Neural cell (in vitro differentiated cells): Measurements from ENCODE around the gene ROR1.

Experiments used
- CTCF ChIP-seq: fragments of 450-650 bp; IDR thresholded peaks from 2 replicates; pipeline ENCODE4 v1.5.1; 2014; ENCODE audit warnings: antibody characterized with exemption, mild to moderate bottlenecking, moderate library complexity; ENCODE audit not compliant: poor library complexity, severe bottlenecking
- EZH2 ChIP-seq: fragments of 200-600, 300-800 bp; shearing (Covaris generic), sonication (generic); IDR thresholded peaks from 2 replicates; pipeline ENCODE4 v1.6.1; 2014; ENCODE audit warnings: antibody characterized with exemption, low read length, borderline replicate concordance, mild to moderate bottlenecking; ENCODE audit not compliant: insufficient read depth, poor library complexity, severe bottlenecking
- POLR2AphosphoS5 ChIP-seq: IDR thresholded peaks from 2 replicates; pipeline ENCODE4 v1.6.1; 2012
- SMC3 ChIP-seq: fragments of 450-650 bp; conservative IDR thresholded peaks from 2 replicates; pipeline ENCODE4 v1.6.1; 2014; ENCODE audit warnings: antibody characterized with exemption, mild to moderate bottlenecking, moderate library complexity; ENCODE audit not compliant: poor library complexity
- TF ChIP-seq, protein P1 (sequence below): IDR thresholded peaks from 2 replicates; pipeline ENCODE4 v1.6.1; 2012; ENCODE audit warnings: borderline replicate concordance

DNA sequence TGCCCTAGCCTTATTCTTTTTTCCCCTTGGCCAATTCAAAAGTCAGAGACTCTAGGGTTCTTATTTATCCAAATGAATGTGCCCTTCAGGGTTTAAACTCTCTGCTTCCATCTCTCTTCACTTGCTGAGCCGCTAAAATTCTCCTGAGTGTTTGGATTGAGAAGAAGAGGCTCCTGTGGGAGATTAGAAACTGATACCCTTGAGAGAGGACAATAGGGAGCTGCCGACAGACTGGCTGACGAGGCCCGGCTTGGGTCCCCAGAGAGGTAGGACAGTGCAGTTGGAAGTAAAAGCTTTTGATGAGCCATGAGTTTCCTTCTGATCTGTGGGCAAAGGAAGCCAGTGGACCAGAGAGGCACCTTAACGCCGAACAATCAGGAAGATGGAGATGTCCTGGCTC lies 388.3 kb downstream of the ROR1 start:
- no peak for TF ChIP-seq POLR2AphosphoS5
- TF ChIP-seq EZH2, result no peak
- no peak for TF ChIP-seq CTCF
- TF ChIP-seq, protein P1, sequence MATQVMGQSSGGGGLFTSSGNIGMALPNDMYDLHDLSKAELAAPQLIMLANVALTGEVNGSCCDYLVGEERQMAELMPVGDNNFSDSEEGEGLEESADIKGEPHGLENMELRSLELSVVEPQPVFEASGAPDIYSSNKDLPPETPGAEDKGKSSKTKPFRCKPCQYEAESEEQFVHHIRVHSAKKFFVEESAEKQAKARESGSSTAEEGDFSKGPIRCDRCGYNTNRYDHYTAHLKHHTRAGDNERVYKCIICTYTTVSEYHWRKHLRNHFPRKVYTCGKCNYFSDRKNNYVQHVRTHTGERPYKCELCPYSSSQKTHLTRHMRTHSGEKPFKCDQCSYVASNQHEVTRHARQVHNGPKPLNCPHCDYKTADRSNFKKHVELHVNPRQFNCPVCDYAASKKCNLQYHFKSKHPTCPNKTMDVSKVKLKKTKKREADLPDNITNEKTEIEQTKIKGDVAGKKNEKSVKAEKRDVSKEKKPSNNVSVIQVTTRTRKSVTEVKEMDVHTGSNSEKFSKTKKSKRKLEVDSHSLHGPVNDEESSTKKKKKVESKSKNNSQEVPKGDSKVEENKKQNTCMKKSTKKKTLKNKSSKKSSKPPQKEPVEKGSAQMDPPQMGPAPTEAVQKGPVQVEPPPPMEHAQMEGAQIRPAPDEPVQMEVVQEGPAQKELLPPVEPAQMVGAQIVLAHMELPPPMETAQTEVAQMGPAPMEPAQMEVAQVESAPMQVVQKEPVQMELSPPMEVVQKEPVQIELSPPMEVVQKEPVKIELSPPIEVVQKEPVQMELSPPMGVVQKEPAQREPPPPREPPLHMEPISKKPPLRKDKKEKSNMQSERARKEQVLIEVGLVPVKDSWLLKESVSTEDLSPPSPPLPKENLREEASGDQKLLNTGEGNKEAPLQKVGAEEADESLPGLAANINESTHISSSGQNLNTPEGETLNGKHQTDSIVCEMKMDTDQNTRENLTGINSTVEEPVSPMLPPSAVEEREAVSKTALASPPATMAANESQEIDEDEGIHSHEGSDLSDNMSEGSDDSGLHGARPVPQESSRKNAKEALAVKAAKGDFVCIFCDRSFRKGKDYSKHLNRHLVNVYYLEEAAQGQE, result no peak
- no peak for TF ChIP-seq SMC3
